ENCODE data around the gene ATP8A2. TPM values are rescaled to one million over a fixed set of nuclear protein-coding genes. Genes with fewer than 3 reads are reported as not detected.

The ATP8A2 gene
- total RNA-seq, 1 experiment from 2014 or later, result 5.2 TPM

GRCh38 chr13:25977216-25977615 is 605.4 kb downstream of the ATP8A2 start (continued):
- TF ChIP-seq ATF2 (CRISPR knock-in tag; IDR thresholded peaks at IDR 0.05; ENCODE audit: borderline replicate concordance, low read depth), result no peak
- TF ChIP-seq PRRX2 (CRISPR knock-in tag; IDR thresholded peaks at IDR 0.05), result no peak
- peak; percentile 49; the same call in 1 of the 2 replicates for TF ChIP-seq TEAD1 (CRISPR knock-in tag; IDR thresholded peaks at IDR 0.05)
- TF ChIP-seq HMGA2 (CRISPR knock-in tag; IDR thresholded peaks at IDR 0.05), result no peak
- peak; percentile 47; the same call in 1 of the 2 replicates for TF ChIP-seq ETV6 (CRISPR knock-in tag; IDR thresholded peaks at IDR 0.05)
- TF ChIP-seq FOXK1 (CRISPR knock-in tag; IDR thresholded peaks at IDR 0.05), result 0 out of 2 replicates have a peak, but pooled peaks have one; percentile 49

- POLR2A ChIA-PET, result interaction anchor here (1.2 kb wide), 1 partner anchor 37 kb away, joined by 3 read pairs; no protein-coding TSS in a partner anchor
Measured at GRCh38 chr13:25977671-25978070, 605.9 kb downstream of the ATP8A2 start.

More at GRCh38 chr13:25977671-25978070, 605.9 kb downstream of the ATP8A2 start:
- peak overlapping the region; percentile 97 for H3K27ac Mint-ChIP-seq
- H3K4me1 Mint-ChIP-seq, result peaks cover 78% of the 10 kb centered on the region
- no peaks in the 10 kb centered on the region for H3K9me3 Mint-ChIP-seq
- peaks cover 12% of the 10 kb centered on the region for H3K27me3 Mint-ChIP-seq (ENCODE audit: low read depth)
- DNase-seq (ENCODE audit: low spot score) (no peak), ATAC-seq (no peak)
- CTCF ChIA-PET, result interaction anchor here (0.8 to 1.7 kb wide), 6 partner anchors 14 to 404 kb away, joined by 3 to 12 read pairs (median 4); partner anchors contain the start of gene SHISA2
- TF ChIP-seq CREB1 (CRISPR knock-in tag; IDR thresholded peaks at IDR 0.05) (no peak), ATF2 (CRISPR knock-in tag; IDR thresholded peaks at IDR 0.05; ENCODE audit: borderline replicate concordance, low read depth) (no peak), MAX (CRISPR knock-in tag; IDR thresholded peaks at IDR 0.05) (no peak), JAZF1 (CRISPR knock-in tag; IDR thresholded peaks at IDR 0.05) (no peak), GRHL2 (CRISPR knock-in tag; IDR thresholded peaks at IDR 0.05; ENCODE audit: insufficient replicate concordance, severe bottlenecking) (no peak), USF2 (CRISPR knock-in tag; IDR thresholded peaks at IDR 0.05) (no peak), TEAD1 (CRISPR knock-in tag; IDR thresholded peaks at IDR 0.05) (no peak), ZNF532 (CRISPR knock-in tag; IDR thresholded peaks at IDR 0.05; ENCODE audit: borderline replicate concordance) (no peak), NFYB (CRISPR knock-in tag; conservative IDR thresholded peaks at IDR 0.05; ENCODE audit: low read depth) (no peak)
- H3K36me3 Mint-ChIP-seq, result no peaks in the 10 kb centered on the region
- peak overlapping the region; percentile 13; the same call in 1 of the 2 replicates for H3K4me3 Mint-ChIP-seq

Measured in WTC11 (cell line).